Stimulated activated CD4-positive, alpha-beta T cell treated with anti-CD3 and anti-CD28 coated beads, TNF-alpha, amount 100 ng/mL, for 1 hour (primary cell): ENCODE measurements around the gene ALS2CL.

Source experiments
- DNase-seq, 3 donors: peaks; one replicate each; pipeline ENCODE4 v3.0.0-alpha.2; 2020; ENCODE audit warnings: low read depth in 3 of 3, low spot score in 1 of 3

The ALS2CL gene

GRCh38 chr3:46634856-46635255 is 58.6 kb downstream of the ALS2CL start:
- DNase-seq = no peak

DNA sequence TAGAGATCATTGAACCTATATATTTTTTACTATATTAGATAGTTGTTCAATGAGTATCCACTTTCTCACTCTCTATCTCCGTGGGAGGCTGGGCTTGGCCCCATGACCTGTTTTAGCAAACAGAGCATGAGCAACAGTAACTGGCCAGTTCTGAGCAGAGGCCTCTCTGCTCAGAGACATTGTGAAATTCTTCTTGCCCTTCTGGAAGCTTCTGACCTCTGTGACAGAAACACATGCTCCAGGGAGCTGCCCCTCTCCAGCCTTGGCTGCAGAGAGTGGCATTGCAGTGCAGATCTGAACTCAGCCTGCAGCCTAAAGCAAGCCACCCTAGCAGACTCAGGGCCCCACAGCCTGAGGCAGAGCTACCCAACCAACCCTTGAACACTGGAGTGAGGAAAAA is 60.7 kb downstream of the ALS2CL start:
- no peak for DNase-seq

- peak; percentile 43 to 65 (median 59) for DNase-seq
Observed at GRCh38 chr3:46629551-46630517, 63.6 kb downstream of the ALS2CL start.

DNA sequence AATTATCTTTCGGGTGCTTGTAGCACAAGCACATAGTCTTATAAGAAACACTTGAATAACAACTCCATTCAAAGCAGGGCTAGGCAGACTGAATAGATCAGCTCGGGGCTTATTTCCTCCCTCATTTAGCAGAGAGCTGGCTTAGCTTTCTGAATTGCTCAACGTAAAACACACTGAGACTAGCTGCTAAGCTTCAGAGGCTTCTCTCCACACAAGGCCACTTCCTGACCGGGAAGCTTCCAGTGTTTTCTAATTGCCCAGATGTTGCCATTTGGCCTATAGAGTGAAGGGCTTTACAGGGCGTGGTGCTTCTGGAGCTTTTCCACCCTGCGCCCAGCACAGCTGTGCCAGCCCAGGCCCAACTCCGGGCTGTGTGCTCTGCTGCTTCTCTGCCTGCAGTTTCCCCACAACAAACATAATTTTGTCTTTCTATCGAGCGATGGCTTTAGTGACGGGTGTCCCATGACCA is 64.5 kb downstream of the ALS2CL start:
- no peak for DNase-seq

DNA sequence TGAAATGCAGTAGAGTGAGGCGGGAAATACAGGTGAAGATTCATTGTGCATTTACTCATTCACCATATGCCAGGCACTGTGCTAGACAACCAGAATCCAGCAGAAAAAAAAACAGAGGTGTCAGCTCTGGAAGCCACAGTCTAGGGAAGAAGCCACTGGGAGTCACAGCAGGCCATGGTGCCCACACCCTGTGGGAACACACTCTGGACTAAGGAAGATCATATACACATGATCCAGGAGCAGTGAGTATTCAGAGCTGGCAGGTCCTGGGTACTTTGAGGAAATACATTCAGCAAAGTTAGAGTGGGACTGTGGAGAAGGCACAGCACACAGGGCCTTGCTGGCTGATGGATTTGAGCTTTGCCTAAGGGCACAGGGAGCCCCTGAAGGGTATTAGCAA is 66.4 kb downstream of the ALS2CL start:
- DNase-seq = no peak

DNA sequence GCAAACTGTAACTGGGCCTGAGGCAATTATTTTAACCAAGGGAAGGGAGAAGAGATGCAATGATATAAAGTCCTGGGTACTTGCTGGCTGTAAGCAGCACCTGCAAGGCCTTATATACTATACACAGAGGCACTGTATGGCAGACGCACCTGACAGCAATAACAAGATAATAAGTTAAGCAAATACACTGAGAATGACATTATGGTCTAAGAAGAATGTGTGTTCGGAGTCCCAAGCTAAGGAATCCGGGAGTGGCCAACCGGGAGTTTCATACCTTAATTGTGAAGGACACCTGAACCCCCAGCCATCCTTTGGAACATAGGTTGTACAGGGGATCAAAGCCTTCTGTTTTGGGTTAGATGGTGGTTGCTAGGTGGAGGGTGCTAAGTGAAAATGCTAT is 67.4 kb downstream of the ALS2CL start:
- DNase-seq = no peak

- no peak for DNase-seq
Observed at GRCh38 chr3:46624975-46625490, 68.4 kb downstream of the ALS2CL start.

DNA sequence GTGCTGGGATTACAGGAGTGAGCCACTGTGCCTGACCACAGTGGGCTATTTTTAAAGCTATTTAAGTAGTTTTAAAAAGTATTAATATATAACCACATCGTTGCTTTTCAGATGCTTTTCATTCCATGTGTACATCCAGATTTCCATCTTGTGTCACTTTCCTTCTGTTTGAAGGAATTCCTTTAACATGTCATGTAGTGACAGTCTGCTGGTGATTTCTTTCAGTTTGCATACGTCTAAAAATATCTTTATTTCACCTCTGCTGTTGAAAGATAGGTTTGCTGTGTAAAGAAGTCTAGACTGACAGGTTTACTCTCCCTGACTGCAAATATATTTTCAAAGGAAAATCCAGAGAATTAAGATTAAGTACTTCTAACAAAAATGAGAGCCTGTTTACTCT is 68.9 kb downstream of the ALS2CL start:
- DNase-seq = no peak

DNA sequence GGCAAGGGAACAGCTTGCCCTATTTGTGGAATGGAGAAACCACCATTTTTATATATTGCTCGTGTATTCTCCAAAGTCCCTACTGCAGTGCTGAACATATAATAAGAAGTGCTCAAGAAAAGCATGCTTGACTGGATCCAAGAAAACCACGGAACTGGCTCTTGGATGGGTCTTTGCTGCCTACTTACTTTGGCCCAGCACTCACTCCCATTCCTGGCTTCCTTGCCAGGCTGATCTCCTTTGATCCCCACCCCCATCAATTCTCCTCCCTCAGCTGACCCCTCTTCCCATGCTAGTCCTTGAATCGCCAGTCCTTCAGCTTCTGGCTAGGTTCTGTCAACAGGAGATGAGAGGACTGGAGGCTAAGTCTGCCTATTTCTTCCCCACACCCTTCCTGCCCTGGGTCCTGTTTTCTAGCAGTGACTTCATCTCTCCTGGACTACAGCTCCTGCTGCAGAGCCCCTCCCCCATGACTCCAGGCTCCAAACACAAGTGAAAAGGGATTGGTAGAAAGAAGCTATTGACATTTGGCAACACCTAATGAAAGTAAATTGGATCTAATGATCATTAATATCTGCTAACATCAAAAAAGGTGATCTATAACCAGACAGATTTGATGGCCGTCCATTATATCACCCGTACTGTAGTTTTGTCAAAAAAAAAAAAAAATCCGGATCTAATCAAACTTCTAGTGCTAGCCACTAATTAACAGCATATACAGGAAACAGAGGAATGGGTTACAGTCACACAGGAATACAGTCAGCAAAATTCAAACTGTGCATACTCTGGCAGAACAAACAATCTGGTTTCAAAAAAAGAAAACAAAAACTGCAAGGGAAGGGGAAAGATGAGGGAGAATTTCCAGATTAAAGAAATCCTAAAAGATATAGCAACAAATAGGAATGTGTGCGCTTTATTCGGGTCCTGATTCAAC is 73.4 kb downstream of the ALS2CL start:
- no peak for DNase-seq
